Gastroesophageal sphincter (tissue), 4 donors: Measurements from ENCODE around the gene LIMCH1. TPM values are rescaled to one million over a fixed set of nuclear protein-coding genes. Genes with fewer than 3 reads are reported as not detected.

Experiments
- ATAC-seq: fragments of 150-250 bp; one replicate; pipeline ENCODE4 v1.9.1; 2016; ENCODE audit warnings: mild to moderate bottlenecking, moderate library complexity
- H3K27ac ChIP-seq, 4 donors: fragments of 200-600 bp; sonication (generic) in 3 of 4; 1 replicate in 3 of 4; 2 replicates in 1 of 4; pipeline ENCODE4 v1.5.1; 2016 to 2019
- H3K27me3 ChIP-seq: fragments of 200-600 bp; sonication (generic); one replicate; pipeline ENCODE4 v1.5.1; 2019
- H3K36me3 ChIP-seq, 2 donors: fragments of 200-600 bp; sonication (generic); one replicate each; pipeline ENCODE4 v1.5.1; 2019; ENCODE audit warnings: control low read depth in 1 of 2
- H3K4me1 ChIP-seq, 3 donors: fragments of 200-600 bp; sonication (generic); 1 replicate in 2 of 3; 2 replicates in 1 of 3; pipeline ENCODE4 v1.5.1; 2016 to 2019; ENCODE audit warnings: control low read depth in 2 of 3
- H3K4me3 ChIP-seq, 2 donors: fragments of 200-600 bp; sonication (generic); one replicate each; pipeline ENCODE4 v1.5.1; 2019; ENCODE audit warnings: mild to moderate bottlenecking in 1 of 2, moderate library complexity in 1 of 2
- H3K9me3 ChIP-seq, 3 donors: fragments of 200-600 bp; sonication (generic); one replicate each; pipeline ENCODE4 v1.5.1; 2017 to 2019; ENCODE audit warnings: control low read depth in 2 of 3
- CTCF ChIP-seq, 4 experiments: fragments of 200-600 bp in 2 of 4; fragments of 450-650 bp in 2 of 4; sonication (generic) in 1 of 4; IDR thresholded peaks; one replicate each; pipeline ENCODE4 v1.5.1; 2017 to 2019; ENCODE audit warnings: antibody characterized with exemption in 4 of 4, mild to moderate bottlenecking in 2 of 4, moderate library complexity in 2 of 4
- EP300 ChIP-seq: sonication (generic); formaldehyde crosslinking; IDR thresholded peaks from one replicate; pipeline ENCODE4 v1.6.1; 2017; ENCODE audit warnings: antibody characterized with exemption, mild to moderate bottlenecking
- POLR2A ChIP-seq, 2 donors: fragments of 450-650 bp; IDR thresholded peaks; one replicate each; pipeline ENCODE4 v1.6.1; 2017; ENCODE audit warnings: antibody characterized with exemption in 2 of 2, mild to moderate bottlenecking in 2 of 2, moderate library complexity in 1 of 2
- POLR2AphosphoS5 ChIP-seq: sonication (generic); formaldehyde crosslinking; IDR thresholded peaks from one replicate; pipeline ENCODE4 v1.6.1; 2017; ENCODE audit warnings: antibody characterized with exemption
- WGBS, 2 donors: methylation state at CpG; one replicate each; pipeline ENCODE4 v1.1.5; 2018; ENCODE audit warnings: low coverage in 1 of 2; 5-methylcytosine and 5-hydroxymethylcytosine counted together
- total RNA-seq, 4 donors: library from RNA; depleted of rRNA; stranded (reverse); fragments of >200 nt; gene quantifications; one replicate each; pipeline ENCODE4 v1.1.0, GENCODE V29; 2016

The LIMCH1 gene
- total RNA-seq, 4 donors from 2014 or later = 9.8 to 82.9 (median 63.1) TPM

- ATAC-seq = no peak
- no peaks in the 10 kb centered on the region for H3K36me3 ChIP-seq
- H3K27me3 ChIP-seq = peaks cover 100% of the 10 kb centered on the region
- no peak overlapping the region for H3K4me3 ChIP-seq
- peaks cover 0 to 37% (median 0%) of the 10 kb centered on the region in 3 donors for H3K4me1 ChIP-seq
- H3K9me3 ChIP-seq = peaks cover 0 to 11% (median 0%) of the 10 kb centered on the region in 3 donors
- TF ChIP-seq POLR2A (IDR thresholded peaks at IDR 0.05) (no peak), CTCF (IDR thresholded peaks at IDR 0.05) (no peak), EP300 (no peak), POLR2AphosphoS5 (no peak)
- WGBS, 2 donors = 5 to 6% methylated on average over 9 to 12 of the region's 21 CpGs
- no peak overlapping the region for H3K27ac ChIP-seq
These were observed 210.2 kb downstream of the LIMCH1 start for GRCh38 chr4:41748074-41748570.

GRCh38 chr4:41748571-41749475, 210.9 kb downstream of the LIMCH1 start, which contains the start of gene PHOX2B:
Gene PHOX2B, minus strand, starts transcription at chr4:41748725. Its CDS starts 115 bp downstream, at chr4:41748610.
- no peak for TF ChIP-seq POLR2A (IDR thresholded peaks at IDR 0.05)
- TF ChIP-seq CTCF (IDR thresholded peaks at IDR 0.05) = no peak
- TF ChIP-seq EP300 = no peak
- TF ChIP-seq POLR2AphosphoS5 = no peak
- Histone ChIP-seq H3K4me1 (peaks cover 0 to 37% (median 0%) of the 10 kb centered on the region in 3 donors), H3K27me3 (peaks cover 100% of the 10 kb centered on the region), H3K4me3 (no peak within 1 kb of the TSS), H3K9me3 (peaks cover 0 to 11% (median 0%) of the 10 kb centered on the region in 3 donors), H3K36me3 (no peaks in the 10 kb centered on the region), H3K27ac (no peak within 1 kb of the TSS)
- 5% methylated on average over 9 to 14 of the region's 15 CpGs for WGBS, 2 donors
- ATAC-seq = no peak

- H3K27me3 ChIP-seq = peaks cover 100% of the 10 kb centered on the region
- 3 to 10% methylated on average over 8 to 12 of the region's 12 CpGs for WGBS, 2 donors
- H3K27ac ChIP-seq = no peak overlapping the region
- H3K4me3 ChIP-seq = no peak overlapping the region
- no peak for ATAC-seq
- TF ChIP-seq EP300 (no peak), POLR2AphosphoS5 (no peak), POLR2A (IDR thresholded peaks at IDR 0.05) (no peak), CTCF (IDR thresholded peaks at IDR 0.05) (no peak)
- peaks cover 0 to 37% (median 0%) of the 10 kb centered on the region in 3 donors for H3K4me1 ChIP-seq
- peaks cover 0 to 11% (median 0%) of the 10 kb centered on the region in 3 donors for H3K9me3 ChIP-seq
- H3K36me3 ChIP-seq = no peaks in the 10 kb centered on the region
These were observed 211.7 kb downstream of the LIMCH1 start for GRCh38 chr4:41749631-41750039.

Other genes with a start within 250 kb of the LIMCH1 start
- gene PHOX2B, start 210.6 kb downstream of the LIMCH1 start, total RNA-seq = under 1 TPM in 1 of 4 donors, not detected in 3; 0.67 TPM